ENCODE data around the gene TCF3. TPM values are rescaled to one million over a fixed set of nuclear protein-coding genes. Genes with fewer than 3 reads are reported as not detected.

Gene TCF3
- total and polyA plus RNA-seq, 2 donors (not counting 3 experiments of a cell fraction or from before 2014, with no cell fraction given), result 147 to 193 TPM

DNA sequence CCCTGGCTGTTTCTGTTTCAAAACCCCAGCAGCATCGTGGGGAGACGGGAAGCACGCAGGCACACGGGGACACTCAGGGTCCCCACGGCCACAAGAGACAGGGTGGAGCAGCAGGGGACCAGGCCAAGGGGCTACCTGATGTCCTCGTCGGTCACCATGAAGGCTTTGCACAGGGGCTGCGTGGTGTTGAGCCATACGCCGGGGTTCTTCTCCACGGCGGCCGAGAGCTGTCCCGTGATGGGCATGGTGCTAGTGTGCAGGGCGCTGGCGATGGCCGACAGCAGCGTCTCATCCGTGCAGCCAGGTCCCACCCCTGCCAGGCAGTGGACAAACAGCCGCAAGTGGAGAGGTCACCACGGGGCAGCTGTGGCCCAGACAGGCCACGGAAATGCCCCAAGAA is 71.5 kb downstream of the TCF3 start:
- no peak overlapping the region for H3K9ac ChIP-seq (replicated peaks; ENCODE audit: extremely low read depth, insufficient read depth, low read length)
- H3K27me3 ChIP-seq (ENCODE audit: control insufficient read depth in 2 of 2, insufficient read depth in 2 of 2, low read length in 2 of 2), result no peaks in the 10 kb centered on the region
- no peak overlapping the region for H2AFZ ChIP-seq (ENCODE audit: low read depth, low read length)
- ChIA-PET POLR2A (interaction anchor here (0.6 kb wide), 1 partner anchor 18 kb away, joined by 6 read pairs; no protein-coding TSS in a partner anchor), CTCF (interaction anchor here (0.8 kb wide), 1 partner anchor 10 kb away, joined by 4 read pairs; no protein-coding TSS in a partner anchor)
- no peak overlapping the region for H3K4me3 ChIP-seq (replicated peaks in 1 of 3; ENCODE audit: insufficient read depth in 1 of 3, low read depth in 1 of 3, low read length in 3 of 3)
- no peak overlapping the region for H3K4me2 ChIP-seq (ENCODE audit: insufficient read depth, low read length)
- H4K20me1 ChIP-seq (replicated peaks; ENCODE audit: control insufficient read depth, extremely low read depth, insufficient read depth, low read length), result no peaks in the 10 kb centered on the region
- TF ChIP-seq, protein P1, sequence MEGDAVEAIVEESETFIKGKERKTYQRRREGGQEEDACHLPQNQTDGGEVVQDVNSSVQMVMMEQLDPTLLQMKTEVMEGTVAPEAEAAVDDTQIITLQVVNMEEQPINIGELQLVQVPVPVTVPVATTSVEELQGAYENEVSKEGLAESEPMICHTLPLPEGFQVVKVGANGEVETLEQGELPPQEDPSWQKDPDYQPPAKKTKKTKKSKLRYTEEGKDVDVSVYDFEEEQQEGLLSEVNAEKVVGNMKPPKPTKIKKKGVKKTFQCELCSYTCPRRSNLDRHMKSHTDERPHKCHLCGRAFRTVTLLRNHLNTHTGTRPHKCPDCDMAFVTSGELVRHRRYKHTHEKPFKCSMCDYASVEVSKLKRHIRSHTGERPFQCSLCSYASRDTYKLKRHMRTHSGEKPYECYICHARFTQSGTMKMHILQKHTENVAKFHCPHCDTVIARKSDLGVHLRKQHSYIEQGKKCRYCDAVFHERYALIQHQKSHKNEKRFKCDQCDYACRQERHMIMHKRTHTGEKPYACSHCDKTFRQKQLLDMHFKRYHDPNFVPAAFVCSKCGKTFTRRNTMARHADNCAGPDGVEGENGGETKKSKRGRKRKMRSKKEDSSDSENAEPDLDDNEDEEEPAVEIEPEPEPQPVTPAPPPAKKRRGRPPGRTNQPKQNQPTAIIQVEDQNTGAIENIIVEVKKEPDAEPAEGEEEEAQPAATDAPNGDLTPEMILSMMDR (IDR thresholded peaks at IDR 0.05; ENCODE audit: extremely low read depth in 1 of 2, insufficient read depth in 1 of 2, low read depth in 1 of 2, low read length in 2 of 2), result no peak
- TF ChIP-seq MAX (IDR thresholded peaks at IDR 0.05; ENCODE audit: insufficient read depth, insufficient read length) (no peak), FOS (IDR thresholded peaks at IDR 0.05; ENCODE audit: borderline replicate concordance, insufficient read depth, low read length) (no peak), POLR2AphosphoS5 (IDR thresholded peaks at IDR 0.05; ENCODE audit: insufficient read depth, low read depth, low read length) (no peak), POLR2A (IDR thresholded peaks at IDR 0.05; ENCODE audit: low read depth, low read length) (no peak), JUN (IDR thresholded peaks at IDR 0.05; ENCODE audit: borderline replicate concordance, insufficient read depth, insufficient read length, low read depth) (no peak), MYC (IDR thresholded peaks at IDR 0.05; ENCODE audit: low read depth, low read length) (no peak), GATA2 (IDR thresholded peaks at IDR 0.05; ENCODE audit: insufficient read depth, insufficient read length, low read depth, low read length) (no peak)
- BruUV-seq (replicated peaks), result no TSS peak
- no peaks in the 10 kb centered on the region for H3K9me1 ChIP-seq (replicated peaks; ENCODE audit: control insufficient read depth, extremely low read depth, insufficient read depth, low read length)
- peaks cover 12 to 50% of the 10 kb centered on the region in 2 experiments for H3K36me3 ChIP-seq (ENCODE audit: control insufficient read depth in 2 of 2, extremely low read depth in 1 of 2, insufficient read depth in 2 of 2, low read length in 2 of 2)
- intact Hi-C loops (cut with micrococcal nuclease) (no loop called here), dilution Hi-C loops (cut with MboI; ENCODE audit: extremely low pct_ligation_motif_present, low sequenced_read_pairs) (no loop called here)
- H3K79me2 ChIP-seq (ENCODE audit: control insufficient read depth, insufficient read depth, low read length), result peaks cover 7% of the 10 kb centered on the region
- DNase-seq (ENCODE audit: low read depth, low spot score), result no peak
- H3K27ac ChIP-seq (ENCODE audit: insufficient read depth, low read depth, low read length), result no peak overlapping the region
- FAIRE-seq, result no peak
- no peaks in the 10 kb centered on the region for H3K9me3 ChIP-seq (replicated peaks; ENCODE audit: control insufficient read depth, insufficient read depth, low read length)
- H3K4me1 ChIP-seq (ENCODE audit: control insufficient read depth, extremely low read depth, insufficient read depth, low read length), result no peaks in the 10 kb centered on the region
